HEK293 (cell line): ENCODE results near the gene OCA2.

Experiments used
- CTCF ChIA-PET: fragments of 350-600 bp; formaldehyde crosslinking; extraction: SDS; loops from one replicate; lab custom pipeline; 2021; ENCODE audit warnings: antibody characterized with exemption; lab: Yijun Ruan, JAX
- POLR2A ChIA-PET: fragments of 300-600 bp; formaldehyde crosslinking; extraction: SDS; loops from one replicate; lab custom pipeline; 2020; ENCODE audit warnings: antibody characterized with exemption, inconsistent platforms; lab: Yijun Ruan, JAX
- H3K27ac ChIP-seq: fragments of 200-500 bp; sonication (Bioruptor generic); 2 replicates; pipeline ENCODE4 v1.5.1; 2014; ENCODE audit warnings: low read depth, low read length, control low read depth, inconsistent platforms; ENCODE audit errors: extremely low read depth
- H3K36me3 ChIP-seq, 2 experiments: fragments of 200-500 bp in 1 of 2; sonication (Bioruptor generic) in 1 of 2; 1 replicate in 1 of 2; 2 replicates in 1 of 2; pipeline ENCODE4 v1.5.1; 2014 to 2017; ENCODE audit warnings: inconsistent platforms in 2 of 2, low read length in 2 of 2; ENCODE audit not compliant: control insufficient read depth in 2 of 2, insufficient read depth in 1 of 2
- H3K4me1 ChIP-seq: fragments of 200-500 bp; sonication (Bioruptor generic); 2 replicates; pipeline ENCODE4 v1.5.1; 2014; ENCODE audit warnings: mild to moderate bottlenecking, low read length, inconsistent platforms; ENCODE audit not compliant: control insufficient read depth, insufficient read depth
- H3K4me3 ChIP-seq: 2 replicates; pipeline ENCODE4 v1.5.1; 2011; ENCODE audit warnings: low read depth, mild to moderate bottlenecking, control low read depth, low read length, moderate library complexity
- H3K9me3 ChIP-seq: fragments of 200-500 bp; sonication (Bioruptor generic); 2 replicates; pipeline ENCODE4 v1.5.1; 2014; ENCODE audit warnings: low read depth, low read length, inconsistent platforms; ENCODE audit not compliant: control insufficient read depth, insufficient read depth
- AEBP2 ChIP-seq: fragments of 450-650 bp; formaldehyde crosslinking; IDR thresholded peaks from 2 replicates; pipeline ENCODE4 v1.5.1; 2016; ENCODE audit warnings: missing biosample characterization, missing genetic modification characterization, borderline replicate concordance
- HOXD13 ChIP-seq: sonication (generic); formaldehyde crosslinking; IDR thresholded peaks from 2 replicates; pipeline ENCODE4 v1.8.0; 2022; ENCODE audit warnings: missing genetic modification reagents, borderline replicate concordance
- INSM2 ChIP-seq: fragments of 450-650 bp; formaldehyde crosslinking; IDR thresholded peaks from 2 replicates; pipeline ENCODE4 v1.5.1; 2016; ENCODE audit warnings: missing biosample characterization, missing genetic modification characterization
- KLF7 ChIP-seq: fragments of 450-650 bp; formaldehyde crosslinking; IDR thresholded peaks from 2 replicates; pipeline ENCODE4 v1.5.1; 2016; ENCODE audit warnings: missing biosample characterization, missing genetic modification characterization, borderline replicate concordance
- MEIS1 ChIP-seq: sonication (generic); formaldehyde crosslinking; IDR thresholded peaks from 2 replicates; pipeline ENCODE4 v1.8.1; 2022; ENCODE audit warnings: missing genetic modification reagents, mild to moderate bottlenecking, borderline replicate concordance
- OVOL3 ChIP-seq: fragments of 450-650 bp; formaldehyde crosslinking; IDR thresholded peaks from 2 replicates; pipeline ENCODE4 v1.5.1; 2016; ENCODE audit warnings: missing biosample characterization, missing genetic modification characterization
- PRDM2 ChIP-seq: fragments of 450-650 bp; formaldehyde crosslinking; IDR thresholded peaks from 2 replicates; pipeline ENCODE4 v1.5.1; 2016; ENCODE audit warnings: missing biosample characterization, missing genetic modification characterization, borderline replicate concordance
- SP7 ChIP-seq: fragments of 450-650 bp; formaldehyde crosslinking; IDR thresholded peaks from 2 replicates; pipeline ENCODE4 v1.5.1; 2016; ENCODE audit warnings: missing biosample characterization, missing genetic modification characterization
- TRIM28 ChIP-seq: IDR thresholded peaks from 2 replicates; pipeline ENCODE4 v1.6.1; 2011; ENCODE audit warnings: low read length, control low read depth, borderline replicate concordance
- ZEB2 ChIP-seq: fragments of 450-650 bp; formaldehyde crosslinking; IDR thresholded peaks from 2 replicates; pipeline ENCODE4 v1.5.1; 2016; ENCODE audit warnings: missing biosample characterization, missing genetic modification characterization
- ZFP3 ChIP-seq: fragments of 450-650 bp; formaldehyde crosslinking; IDR thresholded peaks from 2 replicates; pipeline ENCODE4 v1.5.1; 2016; ENCODE audit warnings: low read depth, missing biosample characterization, missing genetic modification characterization
- ZNF175 ChIP-seq: fragments of 450-650 bp; formaldehyde crosslinking; IDR thresholded peaks from 2 replicates; pipeline ENCODE4 v1.5.1; 2016; ENCODE audit warnings: missing biosample characterization, missing genetic modification characterization
- ZNF211 ChIP-seq: fragments of 450-650 bp; formaldehyde crosslinking; IDR thresholded peaks from 2 replicates; pipeline ENCODE4 v1.5.1; 2016; ENCODE audit warnings: low read depth, missing biosample characterization, missing genetic modification characterization
- ZNF23 ChIP-seq: fragments of 450-650 bp; formaldehyde crosslinking; IDR thresholded peaks from 2 replicates; pipeline ENCODE4 v1.5.1; 2016; ENCODE audit warnings: missing biosample characterization, missing genetic modification characterization, borderline replicate concordance
- ZNF239 ChIP-seq: fragments of 450-650 bp; formaldehyde crosslinking; IDR thresholded peaks from 2 replicates; pipeline ENCODE4 v1.5.1; 2016; ENCODE audit warnings: missing biosample characterization, missing genetic modification characterization
- ZNF311 ChIP-seq: fragments of 450-650 bp; formaldehyde crosslinking; IDR thresholded peaks from 2 replicates; pipeline ENCODE4 v1.5.1; 2017; ENCODE audit warnings: missing biosample characterization, missing genetic modification characterization, borderline replicate concordance
- ZNF416 ChIP-seq: fragments of 450-650 bp; formaldehyde crosslinking; IDR thresholded peaks from 2 replicates; pipeline ENCODE4 v1.5.1; 2016; ENCODE audit warnings: missing biosample characterization, missing genetic modification characterization
- ZNF555 ChIP-seq: fragments of 450-650 bp; formaldehyde crosslinking; conservative IDR thresholded peaks from 2 replicates; pipeline ENCODE4 v1.5.1; 2017; ENCODE audit warnings: missing biosample characterization, mild to moderate bottlenecking, missing genetic modification characterization, inconsistent platforms
- ZNF558 ChIP-seq: fragments of 450-650 bp; formaldehyde crosslinking; IDR thresholded peaks from 2 replicates; pipeline ENCODE4 v1.5.1; 2016; ENCODE audit warnings: missing biosample characterization, missing genetic modification characterization
- ZNF560 ChIP-seq: fragments of 450-650 bp; formaldehyde crosslinking; IDR thresholded peaks from 2 replicates; pipeline ENCODE4 v1.5.1; 2017; ENCODE audit warnings: missing biosample characterization, missing genetic modification characterization, borderline replicate concordance
- ZNF561 ChIP-seq: fragments of 450-650 bp; IDR thresholded peaks from 2 replicates; pipeline ENCODE4 v1.5.1; 2018; ENCODE audit warnings: missing biosample characterization, missing genetic modification characterization, borderline replicate concordance
- ZNF658 ChIP-seq: fragments of 450-650 bp; formaldehyde crosslinking; IDR thresholded peaks from 2 replicates; pipeline ENCODE4; 2016; ENCODE audit warnings: missing biosample characterization, missing genetic modification characterization
- ZSCAN23 ChIP-seq: fragments of 450-650 bp; formaldehyde crosslinking; IDR thresholded peaks from 2 replicates; pipeline ENCODE4 v1.5.1; 2016; ENCODE audit warnings: missing biosample characterization, missing genetic modification characterization

OCA2 gene

GRCh38 chr15:27928386-27928785 is 170.7 kb downstream of the OCA2 start (continued):
- no peak for TF ChIP-seq INSM2 (tag by site-specific recombination)
- TF ChIP-seq MEIS1 (CRISPR knock-in tag), result no peak
- TF ChIP-seq, all 188 proteins: peak for 0

- H3K4me3 ChIP-seq, result no peak overlapping the region
- H3K9me3 ChIP-seq, result no peaks in the 10 kb centered on the region
- H3K27ac ChIP-seq, result no peak overlapping the region
- no peak for TF ChIP-seq AEBP2
- TF ChIP-seq ZEB2 (tag by site-specific recombination), result no peak
- TF ChIP-seq SP7 (tag by site-specific recombination), result no peak
- TF ChIP-seq KLF7 (tag by site-specific recombination), result no peak
- TF ChIP-seq TRIM28, result no peak
- TF ChIP-seq ZNF23 (tag by site-specific recombination), result no peak
- TF ChIP-seq HOXD13, result no peak
- TF ChIP-seq ZNF555 (tag by site-specific recombination), result no peak
- no peak for TF ChIP-seq ZNF211 (tag by site-specific recombination)
- TF ChIP-seq ZNF175 (tag by site-specific recombination), result no peak
- TF ChIP-seq ZNF311 (tag by site-specific recombination), result no peak
- no peak for TF ChIP-seq ZSCAN23
- no peak for TF ChIP-seq ZNF658
- no peak for TF ChIP-seq ZNF560 (tag by site-specific recombination)
- TF ChIP-seq, all 188 proteins: peak for 0
- CTCF ChIA-PET, result no interaction called here
- Histone ChIP-seq H3K4me1 (no peaks in the 10 kb centered on the region), H3K36me3 (no peaks in the 10 kb centered on the region)
- POLR2A ChIA-PET, result no interaction called here
Measured at GRCh38 chr15:27912283-27912682, 186.8 kb downstream of the OCA2 start.

GRCh38 chr15:27906802-27907201 is 192.3 kb downstream of the OCA2 start:
- ChIA-PET POLR2A (no interaction called here), CTCF (interaction anchor here (0.6 kb wide), 1 partner anchor 204 kb away, joined by 3 read pairs; no protein-coding TSS in a partner anchor)
- Histone ChIP-seq H3K4me1 (no peaks in the 10 kb centered on the region), H3K9me3 (no peaks in the 10 kb centered on the region), H3K36me3 (no peaks in the 10 kb centered on the region), H3K27ac (no peak overlapping the region), H3K4me3 (no peak overlapping the region)
- TF ChIP-seq PRDM2 (tag by site-specific recombination) (no peak), ZNF416 (tag by site-specific recombination) (no peak), INSM2 (tag by site-specific recombination) (no peak), ZFP3 (tag by site-specific recombination) (no peak), ZNF558 (no peak), OVOL3 (tag by site-specific recombination) (no peak), ZNF239 (tag by site-specific recombination) (no peak), ZNF561 (tag by site-specific recombination) (no peak), AEBP2 (no peak)
